Panc1 (cell line): ENCODE results near the gene ADGRV1. TPM values are rescaled to one million over a fixed set of nuclear protein-coding genes. Genes with fewer than 3 reads are reported as not detected.
A peak's percentile ranks its signal among the peaks of the same experiment; 100 is the strongest.
"Not testable (repeated sequence)": the region's sequence is repeated elsewhere in the genome, so short reads cannot be mapped to it uniquely, and the experiment has no call there.

ENCODE experiments used
- ATAC-seq: fragments of 200-7000 bp; cut with Tn5 transposase; 2 replicates; pipeline ENCODE4 v1.9.1; 2020; ENCODE audit warnings: mild to moderate bottlenecking, moderate library complexity
- BruUV-seq: library from RNA; stranded (reverse); fragments of 400-500 nt; replicated peaks from 2 replicates; lab custom pipeline; 2021; lab: Mats Ljungman, UMichigan
- CTCF ChIA-PET: fragments of 300-600 bp; sonication (Branson Sonifier 250); formaldehyde crosslinking; loops from one replicate; lab custom pipeline; 2022; ENCODE audit warnings: antibody characterized with exemption; lab: Charles Lee
- POLR2A ChIA-PET: fragments of 300-600 bp; sonication (Branson Sonifier 250); formaldehyde crosslinking; loops from one replicate; lab custom pipeline; 2022; ENCODE audit warnings: antibody characterized with exemption; lab: Charles Lee
- DNase-seq: peaks from one replicate; pipeline ENCODE4 v3.0.0-alpha.2; 2010; ENCODE audit warnings: low read depth, low spot score
- H3K27ac ChIP-seq: 2 replicates; pipeline ENCODE4 v1.5.1; 2011; ENCODE audit warnings: mild to moderate bottlenecking, low read length, inconsistent platforms
- H3K27me3 ChIP-seq: fragments of 200-500 bp; sonication (Bioruptor generic); 2 replicates; pipeline ENCODE4 v1.6.0; 2014; ENCODE audit warnings: low read length, inconsistent platforms; ENCODE audit not compliant: control insufficient read depth, insufficient read depth
- H3K36me3 ChIP-seq: fragments of 200-500 bp; sonication (Bioruptor generic); 2 replicates; pipeline ENCODE4 v1.5.1; 2014; ENCODE audit warnings: inconsistent platforms, mild to moderate bottlenecking, low read length, moderate library complexity; ENCODE audit not compliant: control insufficient read depth, insufficient read depth
- H3K4me1 ChIP-seq: 2 replicates; pipeline ENCODE4 v1.5.1; 2011; ENCODE audit warnings: inconsistent platforms, mild to moderate bottlenecking, low read length, moderate library complexity; ENCODE audit not compliant: control insufficient read depth, insufficient read depth
- H3K4me3 ChIP-seq, 2 experiments: 2 replicates each; pipeline ENCODE4 v1.5.1; 2011 to 2012; ENCODE audit warnings: low read depth in 2 of 2, low read length in 2 of 2, mild to moderate bottlenecking in 2 of 2, inconsistent platforms in 1 of 2, moderate library complexity in 1 of 2
- H3K9me3 ChIP-seq: fragments of 200-500 bp; sonication (Bioruptor generic); 2 replicates; pipeline ENCODE4 v1.5.1; 2014; ENCODE audit warnings: low read depth, mild to moderate bottlenecking, inconsistent platforms, low read length, moderate library complexity; ENCODE audit not compliant: control insufficient read depth, insufficient read depth
- CTCF ChIP-seq: fragments of 450-650 bp; IDR thresholded peaks from 2 replicates; pipeline ENCODE4 v1.5.1; 2017; ENCODE audit warnings: mild to moderate bottlenecking
- POLR2AphosphoS5 ChIP-seq: IDR thresholded peaks from 2 replicates; pipeline ENCODE4 v1.6.1; 2012; ENCODE audit warnings: mild to moderate bottlenecking, low read depth, low read length, moderate library complexity
- REST ChIP-seq, 2 experiments: IDR thresholded peaks; 2 replicates each; pipeline ENCODE4 v1.6.1; 2011 to 2012; ENCODE audit warnings: low read depth in 2 of 2, control low read depth in 1 of 2, low read length in 1 of 2, mild to moderate bottlenecking in 1 of 2, moderate library complexity in 1 of 2; ENCODE audit not compliant: insufficient read depth in 1 of 2
- SIN3A ChIP-seq: IDR thresholded peaks from 2 replicates; pipeline ENCODE4 v1.6.1; 2012; ENCODE audit warnings: low read depth, mild to moderate bottlenecking, low read length, moderate library complexity, borderline replicate concordance; ENCODE audit not compliant: insufficient read depth
- TCF7L2 ChIP-seq: IDR thresholded peaks from 2 replicates; pipeline ENCODE4 v1.6.1; 2011; ENCODE audit warnings: mild to moderate bottlenecking, low read depth, low read length, inconsistent platforms
- in situ Hi-C: cut with HindIII; loops from 2 replicates; pipeline ENCODE4 v1.10.0; 2016; ENCODE audit warnings: low sequenced_read_pairs, low pct_unique_long_range_greater_than_20kb
- intact Hi-C: fragments of 100-400 bp; cut with micrococcal nuclease; formaldehyde crosslinking; loops from one replicate; pipeline ENCODE4 v1.10.0; 2022; ENCODE audit not compliant: unreplicated experiment
- total RNA-seq: library from RNA; stranded (reverse); gene quantifications from one replicate; pipeline ENCODE4 v1.2.1, GENCODE V29; 2021; ENCODE audit not compliant: unreplicated experiment

The ADGRV1 gene
- total RNA-seq, 1 experiment from 2014 or later: 0.49 TPM

GRCh38 chr5:90792725-90793124 is 234.1 kb downstream of the ADGRV1 start:
- H3K27ac ChIP-seq: no peak overlapping the region
- DNase-seq: no peak
- no peak for ATAC-seq
- no peak overlapping the region for H3K4me3 ChIP-seq
- TF ChIP-seq POLR2AphosphoS5: no peak
- no peak for TF ChIP-seq CTCF
- TF ChIP-seq TCF7L2: no peak
- no peak for TF ChIP-seq SIN3A
- no peak for TF ChIP-seq REST (IDR thresholded peaks at IDR 0.05; ENCODE audit: insufficient read depth in 1 of 2, low read depth in 2 of 2, low read length in 1 of 2)
- ChIA-PET CTCF (interaction anchor here (0.5 to 0.6 kb wide), 2 partner anchors 70 to 189 kb away, joined by 5 read pairs; no protein-coding TSS in a partner anchor), POLR2A (no interaction called here)
- no peaks in the 10 kb centered on the region for H3K9me3 ChIP-seq
- H3K36me3 ChIP-seq: no peaks in the 10 kb centered on the region
- peaks cover 11% of the 10 kb centered on the region; the same call in 1 of the 2 replicates for H3K27me3 ChIP-seq
- intact Hi-C loops (no loop called here), in situ Hi-C loops (no loop called here)
- no TSS peak for BruUV-seq
- H3K4me1 ChIP-seq: no peaks in the 10 kb centered on the region

- ChIA-PET POLR2A (no interaction called here), CTCF (no interaction called here)
- Histone ChIP-seq H3K4me1 (no peaks in the 10 kb centered on the region), H3K27ac (no peak overlapping the region), H3K4me3 (no peak overlapping the region), H3K27me3 (peaks cover 11% of the 10 kb centered on the region; the same call in 1 of the 2 replicates), H3K9me3 (no peaks in the 10 kb centered on the region), H3K36me3 (no peaks in the 10 kb centered on the region)
- TF ChIP-seq CTCF (peak; percentile 15; the same call in 1 of the 2 replicates), REST (IDR thresholded peaks at IDR 0.05; ENCODE audit: insufficient read depth in 1 of 2, low read depth in 2 of 2, low read length in 1 of 2) (no peak)
- BruUV-seq: no TSS peak
- ATAC-seq (no peak), DNase-seq (no peak)
- intact Hi-C loops (no loop called here), in situ Hi-C loops (no loop called here)
Measured at GRCh38 chr5:90793183-90793582, 234.6 kb downstream of the ADGRV1 start.

GRCh38 chr5:90796919-90797318 is 238.3 kb downstream of the ADGRV1 start:
- DNase-seq, BruUV-seq, POLR2A ChIA-PET, H3K4me1 ChIP-seq, ATAC-seq, in situ Hi-C loops, intact Hi-C loops, H3K4me3 ChIP-seq, H3K9me3 ChIP-seq, H3K36me3 ChIP-seq, H3K27me3 ChIP-seq, CTCF ChIA-PET, H3K27ac ChIP-seq: not testable (repeated sequence)

- H3K36me3 ChIP-seq, POLR2A ChIA-PET, CTCF ChIA-PET, H3K27ac ChIP-seq, ATAC-seq, H3K4me3 ChIP-seq, H3K4me1 ChIP-seq, DNase-seq, in situ Hi-C loops, H3K27me3 ChIP-seq, intact Hi-C loops, BruUV-seq, H3K9me3 ChIP-seq: not testable (repeated sequence)
Measured at GRCh38 chr5:90800082-90800481, 241.5 kb downstream of the ADGRV1 start.
